ENCODE results near the gene CCDC187.

DNA sequence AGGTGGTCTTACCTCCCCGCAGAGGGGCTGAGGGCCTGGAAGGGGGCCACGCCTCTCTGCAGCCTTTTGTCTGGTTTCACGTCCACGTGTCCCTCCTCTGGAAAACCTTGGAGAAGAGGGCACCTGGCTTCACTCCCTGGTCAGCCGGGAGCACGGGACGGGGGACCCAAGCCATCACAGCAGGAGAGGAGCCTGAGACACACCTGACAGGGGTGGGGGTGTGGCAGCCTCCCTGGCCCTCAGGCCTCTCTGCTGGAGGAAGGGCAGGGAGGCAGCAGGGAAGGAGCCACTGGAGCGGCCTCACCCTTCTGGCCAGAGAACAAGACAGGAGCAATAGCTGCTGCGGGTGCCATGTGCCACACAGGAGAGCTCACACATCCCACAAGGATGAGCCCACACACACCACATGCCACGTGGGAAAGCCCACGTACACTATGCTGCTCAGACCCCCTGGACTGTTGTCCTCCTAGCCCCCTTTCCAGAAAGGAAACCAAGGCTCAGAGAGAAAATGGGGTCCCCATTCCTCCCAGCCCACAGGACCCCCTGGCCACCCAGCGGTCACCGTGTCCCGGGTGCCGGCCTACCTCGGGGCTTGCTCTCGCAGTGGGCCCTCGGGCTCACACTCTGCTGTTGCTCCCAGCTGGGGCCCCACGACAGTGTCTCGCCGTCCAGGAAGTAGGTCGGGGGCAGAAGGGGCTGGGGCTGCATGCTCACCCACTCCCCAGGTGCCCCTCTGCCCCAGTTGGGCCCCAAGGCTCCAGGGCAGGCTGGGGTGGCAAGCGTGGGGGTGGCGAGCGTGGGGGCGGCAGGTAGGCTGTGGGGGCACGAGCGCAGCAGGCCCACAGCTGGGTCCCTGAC is 18.2 kb downstream of the CCDC187 start:
- no peak for TF ChIP-seq RFX5 (IDR thresholded peaks at IDR 0.05; ENCODE audit: low read depth, low read length)
- TF ChIP-seq, protein P1, sequence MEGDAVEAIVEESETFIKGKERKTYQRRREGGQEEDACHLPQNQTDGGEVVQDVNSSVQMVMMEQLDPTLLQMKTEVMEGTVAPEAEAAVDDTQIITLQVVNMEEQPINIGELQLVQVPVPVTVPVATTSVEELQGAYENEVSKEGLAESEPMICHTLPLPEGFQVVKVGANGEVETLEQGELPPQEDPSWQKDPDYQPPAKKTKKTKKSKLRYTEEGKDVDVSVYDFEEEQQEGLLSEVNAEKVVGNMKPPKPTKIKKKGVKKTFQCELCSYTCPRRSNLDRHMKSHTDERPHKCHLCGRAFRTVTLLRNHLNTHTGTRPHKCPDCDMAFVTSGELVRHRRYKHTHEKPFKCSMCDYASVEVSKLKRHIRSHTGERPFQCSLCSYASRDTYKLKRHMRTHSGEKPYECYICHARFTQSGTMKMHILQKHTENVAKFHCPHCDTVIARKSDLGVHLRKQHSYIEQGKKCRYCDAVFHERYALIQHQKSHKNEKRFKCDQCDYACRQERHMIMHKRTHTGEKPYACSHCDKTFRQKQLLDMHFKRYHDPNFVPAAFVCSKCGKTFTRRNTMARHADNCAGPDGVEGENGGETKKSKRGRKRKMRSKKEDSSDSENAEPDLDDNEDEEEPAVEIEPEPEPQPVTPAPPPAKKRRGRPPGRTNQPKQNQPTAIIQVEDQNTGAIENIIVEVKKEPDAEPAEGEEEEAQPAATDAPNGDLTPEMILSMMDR (conservative IDR thresholded peaks at IDR 0.05; ENCODE audit: low read depth, low read length): no peak
